Measurements from ENCODE around the gene TRIM67.
A peak's percentile ranks its signal among the peaks of the same experiment; 100 is the strongest.
"Not testable (repeated sequence)": the region's sequence is repeated elsewhere in the genome, so short reads cannot be mapped to it uniquely, and the experiment has no call there.

TRIM67 gene

DNA sequence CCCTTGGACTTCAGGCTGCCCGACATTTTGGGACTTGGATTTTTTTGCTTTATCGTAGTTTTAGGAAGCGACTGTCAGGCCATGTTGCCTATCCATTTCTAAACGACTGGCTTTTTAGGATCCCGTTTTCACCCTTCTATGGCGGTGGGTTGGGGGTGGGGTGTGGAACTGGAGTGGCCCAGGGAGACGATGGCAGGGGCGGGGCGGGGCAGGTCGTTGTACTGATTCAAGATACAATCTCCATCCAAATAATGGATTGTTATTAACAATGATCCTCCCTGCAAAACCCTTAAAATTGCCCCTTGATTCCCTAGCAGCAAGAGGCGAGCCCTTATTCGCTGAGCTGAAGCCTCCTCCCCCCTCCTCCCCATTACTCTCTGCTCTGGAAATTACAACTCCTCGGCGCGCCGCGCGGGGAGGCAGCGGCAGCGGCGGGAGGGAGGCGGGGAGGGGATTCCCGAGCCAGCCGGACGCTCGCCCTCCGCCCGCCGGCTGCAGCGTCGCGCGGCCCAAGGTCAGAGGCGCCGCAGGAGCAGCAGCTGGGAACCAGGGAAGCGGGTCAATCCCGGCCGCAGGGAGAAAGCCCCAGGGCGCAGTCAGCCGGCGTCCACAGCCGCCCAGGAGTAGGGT lies at the start of gene TRIM67:
Gene TRIM67, plus strand, starts transcription at position 392 of the 630 bp plus-strand sequence. CDS start 912 bp downstream, outside the sequence.
- DNase-seq: no peak

DNA sequence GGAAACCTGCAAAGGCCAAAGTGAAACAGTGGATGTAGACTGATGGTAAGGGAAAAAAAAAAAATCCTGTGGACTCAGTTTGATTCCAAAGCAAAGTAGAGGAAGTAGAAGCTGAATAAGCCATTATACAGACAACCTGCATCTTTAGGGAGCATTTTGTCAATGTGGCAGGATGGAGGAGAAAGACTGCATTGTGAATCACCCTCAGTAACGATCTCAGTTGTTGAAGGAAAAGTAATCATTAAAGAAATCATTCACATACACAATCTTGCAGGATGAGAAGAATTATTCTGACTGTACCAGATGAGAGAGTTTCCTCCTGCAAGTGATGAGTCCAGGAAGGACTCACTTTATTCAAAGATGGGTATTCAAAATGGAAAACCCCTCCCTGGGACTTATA lies 45.1 kb upstream of the TRIM67 start:
- DNase-seq: no peak

DNA sequence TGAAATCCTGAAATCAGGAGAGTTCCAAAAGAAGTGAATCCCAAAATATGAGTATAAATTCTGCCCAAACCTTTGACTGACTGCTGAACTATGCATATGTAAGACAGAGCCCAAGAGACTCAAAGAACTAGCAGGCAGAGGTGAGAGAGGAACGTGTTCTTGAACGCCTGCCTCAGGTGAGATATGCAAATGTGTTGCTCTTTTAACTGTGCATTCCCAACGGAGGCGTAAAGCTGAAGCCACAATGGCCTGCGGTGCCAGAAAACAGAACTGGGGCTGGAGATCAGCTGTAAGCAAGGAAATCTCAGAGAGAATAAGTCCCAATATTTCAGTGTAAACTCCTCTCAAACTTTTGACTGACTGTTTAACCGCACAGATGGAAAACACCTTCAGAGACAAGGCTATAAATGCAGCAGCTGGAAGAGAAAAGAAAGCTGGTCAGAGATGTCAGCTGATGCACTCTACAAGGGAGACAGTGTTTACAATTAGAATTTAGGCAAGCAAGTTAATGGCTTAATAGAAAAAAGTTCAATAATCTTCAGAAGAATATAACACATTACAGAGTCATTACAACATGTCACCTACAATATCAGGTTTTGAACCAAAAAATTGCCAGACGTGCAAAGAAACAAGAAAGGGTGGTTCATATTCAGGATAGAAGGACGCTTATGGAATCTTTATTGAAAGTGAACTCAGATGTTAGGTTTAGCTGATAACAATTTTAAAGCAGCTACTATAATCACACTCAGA lies 43.0 kb upstream of the TRIM67 start:
- no peak for DNase-seq

DNA sequence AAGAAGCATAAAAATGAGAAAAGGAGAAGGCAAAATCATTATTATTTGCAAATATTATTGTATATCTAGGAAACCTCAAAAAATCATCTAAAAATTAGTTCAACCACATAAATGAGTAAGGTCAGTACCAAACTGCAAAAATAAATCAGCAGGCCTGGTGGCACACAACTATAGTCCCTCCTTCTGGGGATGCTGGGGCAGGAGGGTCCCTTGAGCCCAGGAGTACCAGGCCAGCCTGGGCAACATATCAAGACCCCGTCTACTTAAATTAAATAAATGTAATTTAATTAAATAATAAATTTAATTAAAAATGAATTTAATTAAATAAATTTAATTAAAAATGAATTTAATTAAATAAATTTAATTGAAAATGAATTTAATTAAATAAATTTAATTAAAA lies 40.3 kb upstream of the TRIM67 start:
- no peak for DNase-seq

DNA sequence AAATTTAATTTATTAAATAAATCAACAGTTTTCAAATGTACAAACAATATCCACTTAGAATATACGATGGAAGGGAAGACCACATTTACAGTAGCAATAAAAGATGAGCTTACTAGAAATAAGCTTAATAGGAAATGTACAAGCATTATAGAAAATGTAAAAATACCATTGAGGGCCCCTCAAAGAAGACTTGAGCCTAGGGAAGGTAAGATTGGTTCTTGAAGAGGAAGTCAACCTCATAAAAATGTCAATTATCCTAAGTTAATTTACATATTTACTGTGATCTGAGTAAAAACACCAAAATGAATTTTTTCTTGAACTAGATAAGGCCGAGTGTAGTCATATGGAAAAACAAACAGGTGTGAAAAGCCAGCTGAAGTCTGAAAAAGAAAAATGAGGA lies 39.7 kb upstream of the TRIM67 start:
- DNase-seq: no peak

DNA sequence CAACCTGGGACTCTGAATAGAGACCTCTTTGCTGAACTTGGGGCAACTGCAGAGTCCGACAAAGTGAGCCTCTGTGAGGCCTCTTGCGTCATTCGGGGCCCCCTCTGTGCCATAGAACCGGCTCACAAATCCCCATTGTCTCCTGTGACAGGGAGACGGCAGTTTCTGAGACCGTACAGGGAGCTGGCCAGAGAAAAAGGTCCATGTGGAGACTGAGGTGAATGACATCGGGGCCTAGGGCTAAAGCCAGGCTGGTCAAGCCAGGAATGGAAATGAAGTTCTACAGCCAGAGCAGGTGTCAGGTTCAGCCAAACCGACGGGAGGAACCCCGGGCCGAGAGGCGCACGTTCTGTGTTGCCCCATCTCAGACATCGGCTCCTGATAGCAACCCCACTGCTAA lies 37.1 kb upstream of the TRIM67 start:
- DNase-seq: peak; percentile 0 to 35

DNA sequence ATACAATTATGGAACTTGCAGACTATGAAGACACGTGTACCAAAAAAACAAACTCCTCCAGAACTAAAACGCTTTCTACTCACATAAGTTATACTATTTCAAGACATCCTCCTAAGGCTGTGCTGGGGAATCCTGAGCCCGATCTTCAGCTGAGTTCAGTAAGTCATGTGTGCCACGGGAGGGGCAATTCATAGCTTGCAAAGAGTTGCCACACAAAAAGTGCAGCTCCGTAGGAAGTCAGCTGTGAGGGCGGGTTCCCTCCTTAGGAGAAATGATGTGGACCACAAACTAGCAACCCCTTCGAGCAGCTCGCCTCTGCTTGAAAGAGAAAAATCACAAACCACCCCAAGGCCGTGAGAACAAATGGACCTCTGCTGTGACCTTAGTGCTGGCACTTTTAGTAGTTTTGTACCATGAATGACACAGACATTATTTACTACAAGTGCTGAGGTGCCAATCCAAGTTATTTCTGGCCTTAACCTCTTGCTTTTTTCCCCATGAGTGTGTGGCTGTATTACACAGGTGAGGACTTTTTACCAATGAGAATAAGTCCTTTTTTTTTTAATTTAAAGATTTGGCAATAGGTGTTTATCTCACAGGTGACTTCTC lies 35.8 kb upstream of the TRIM67 start:
- no peak for DNase-seq

DNA sequence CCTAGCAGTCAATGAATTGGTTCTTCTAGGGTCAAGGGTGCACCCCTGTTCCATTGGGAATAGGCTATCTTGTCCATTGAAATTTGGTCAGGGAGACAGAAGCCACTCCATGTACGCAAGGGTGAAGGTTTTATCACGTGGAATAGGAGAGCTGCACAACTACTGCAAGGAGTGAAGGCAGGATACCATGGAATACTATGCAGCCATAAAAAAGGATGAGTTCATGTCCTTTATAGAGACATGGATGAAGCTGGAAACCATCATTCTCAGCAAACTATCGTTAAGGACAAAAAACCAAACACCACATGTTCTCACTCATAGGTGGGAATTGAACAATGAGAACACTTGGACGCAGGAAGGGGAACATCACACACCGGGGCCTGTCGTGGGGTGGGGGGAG lies 34.8 kb upstream of the TRIM67 start:
- DNase-seq: not testable (repeated sequence)

DNA sequence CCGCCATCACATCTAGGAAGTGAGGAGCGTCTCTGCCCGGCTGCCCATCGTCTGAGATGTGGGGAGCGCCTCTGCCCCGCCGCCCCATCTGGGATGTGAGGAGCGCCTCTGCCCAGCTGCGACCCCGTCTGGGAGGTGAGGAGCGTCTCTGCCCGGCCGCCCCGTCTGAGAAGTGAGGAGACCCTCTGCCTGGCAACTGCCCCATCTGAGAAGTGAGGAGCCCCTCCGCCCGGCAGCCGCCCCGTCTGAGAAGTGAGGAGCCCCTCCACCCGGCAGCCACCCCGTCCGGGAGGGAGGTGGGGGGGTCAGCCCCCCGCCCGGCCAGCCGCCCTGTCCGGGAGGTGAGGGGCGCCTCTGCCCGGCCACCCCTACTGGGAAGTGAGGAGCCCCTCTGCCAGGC lies 33.4 kb upstream of the TRIM67 start:
- DNase-seq: not testable (repeated sequence)

DNA sequence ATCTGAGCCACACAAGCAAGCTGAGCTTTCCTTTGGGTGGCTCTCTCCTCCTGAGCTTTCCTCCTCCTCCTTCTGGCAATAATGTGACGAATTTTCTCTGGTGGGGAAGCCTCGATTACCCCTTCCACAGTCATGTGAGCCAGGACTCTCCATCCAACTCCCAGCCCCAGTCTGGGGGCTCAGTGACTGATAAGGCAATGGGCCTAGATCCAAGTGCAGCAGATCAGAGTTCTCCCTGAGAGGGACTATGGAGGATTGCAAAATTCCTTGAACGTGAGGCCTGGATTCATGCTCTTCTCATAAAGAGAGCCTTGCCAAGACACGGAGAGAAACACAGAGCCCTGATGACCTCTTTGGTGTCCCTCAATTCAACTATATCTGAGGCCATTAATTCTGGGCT lies 31.3 kb upstream of the TRIM67 start:
- DNase-seq: no peak

DNA sequence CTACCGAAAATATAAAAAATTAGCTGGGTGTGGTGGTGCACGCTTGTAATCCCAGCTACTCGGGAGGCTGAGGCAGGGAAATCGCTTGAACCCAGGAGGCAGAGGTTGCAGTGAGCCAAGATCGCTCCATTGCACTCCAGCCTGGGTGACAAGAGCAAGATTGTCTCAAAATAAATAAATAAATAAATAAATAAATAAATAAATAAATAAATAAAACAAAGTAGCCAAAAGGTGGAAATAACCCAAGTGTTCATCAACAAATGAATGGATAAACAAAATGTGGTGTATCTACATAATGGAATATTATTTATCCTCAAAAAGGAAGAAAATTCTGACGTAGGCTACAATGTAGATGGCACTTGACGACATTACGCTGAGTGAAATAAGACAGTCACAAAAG lies 29.3 kb upstream of the TRIM67 start:
- DNase-seq: not testable (repeated sequence)

DNA sequence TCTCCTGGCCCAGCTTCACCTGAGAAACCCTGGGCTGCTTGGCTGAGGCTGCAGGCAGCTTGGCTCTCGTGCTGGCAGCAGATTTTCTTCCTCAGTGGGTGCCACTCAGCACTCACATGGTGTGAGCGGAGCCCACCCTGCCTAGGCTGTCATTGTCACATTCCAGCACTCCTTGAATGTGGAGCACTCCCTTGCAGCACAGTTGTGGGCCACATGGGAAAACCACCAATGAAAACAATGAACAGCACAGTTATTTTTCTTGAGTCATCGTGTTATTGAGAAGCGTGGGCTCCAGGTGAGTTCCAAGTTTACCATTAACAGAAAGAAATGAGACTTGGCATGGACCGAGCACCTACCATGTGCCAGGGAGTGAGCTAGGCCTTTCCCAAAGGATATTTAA lies 27.2 kb upstream of the TRIM67 start:
- no peak for DNase-seq

DNA sequence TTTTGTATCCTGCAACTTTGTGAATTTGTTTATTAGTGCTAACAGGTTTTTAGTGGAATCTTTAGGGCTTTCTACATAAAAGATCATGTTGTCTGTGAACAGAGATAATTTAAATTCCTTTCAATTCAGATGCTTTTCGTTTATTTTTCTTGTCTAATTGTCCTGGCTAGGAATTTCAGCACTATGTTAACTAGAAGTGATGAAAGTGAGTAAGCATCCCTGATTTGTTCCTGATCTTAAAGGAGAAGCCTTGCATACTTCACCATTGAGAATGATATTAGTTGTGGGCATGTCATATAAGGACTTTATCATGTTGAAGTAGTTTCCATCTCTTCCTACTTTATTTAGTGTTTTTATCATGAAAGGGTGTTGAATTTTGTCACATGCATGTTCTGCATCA lies 23.6 kb upstream of the TRIM67 start:
- no peak for DNase-seq

DNA sequence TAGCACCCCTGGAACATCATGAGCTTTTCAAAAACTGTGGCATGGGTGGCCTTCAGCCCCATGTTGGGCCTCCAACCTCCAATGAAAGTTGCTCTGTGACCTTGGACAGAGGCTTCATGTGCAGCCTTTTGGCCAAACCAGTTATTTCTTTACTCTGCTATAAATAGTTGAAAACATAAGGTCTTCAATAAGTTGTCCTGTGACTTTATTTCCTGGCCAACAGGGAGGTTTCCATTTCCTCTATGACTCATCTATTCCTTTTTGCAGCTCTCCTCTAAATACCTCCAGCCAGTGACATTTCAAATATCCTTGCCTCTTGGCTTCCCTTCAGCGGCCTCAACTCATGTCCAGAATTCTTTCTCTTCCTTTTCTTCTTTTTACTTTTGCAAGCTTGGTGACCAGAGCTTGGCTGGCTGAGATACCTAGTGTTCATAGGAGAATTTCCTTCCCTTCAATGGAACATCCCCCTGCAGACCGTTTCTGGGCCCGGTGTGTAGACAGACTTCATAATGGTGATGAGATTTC lies 22.7 kb upstream of the TRIM67 start:
- no peak for DNase-seq

DNA sequence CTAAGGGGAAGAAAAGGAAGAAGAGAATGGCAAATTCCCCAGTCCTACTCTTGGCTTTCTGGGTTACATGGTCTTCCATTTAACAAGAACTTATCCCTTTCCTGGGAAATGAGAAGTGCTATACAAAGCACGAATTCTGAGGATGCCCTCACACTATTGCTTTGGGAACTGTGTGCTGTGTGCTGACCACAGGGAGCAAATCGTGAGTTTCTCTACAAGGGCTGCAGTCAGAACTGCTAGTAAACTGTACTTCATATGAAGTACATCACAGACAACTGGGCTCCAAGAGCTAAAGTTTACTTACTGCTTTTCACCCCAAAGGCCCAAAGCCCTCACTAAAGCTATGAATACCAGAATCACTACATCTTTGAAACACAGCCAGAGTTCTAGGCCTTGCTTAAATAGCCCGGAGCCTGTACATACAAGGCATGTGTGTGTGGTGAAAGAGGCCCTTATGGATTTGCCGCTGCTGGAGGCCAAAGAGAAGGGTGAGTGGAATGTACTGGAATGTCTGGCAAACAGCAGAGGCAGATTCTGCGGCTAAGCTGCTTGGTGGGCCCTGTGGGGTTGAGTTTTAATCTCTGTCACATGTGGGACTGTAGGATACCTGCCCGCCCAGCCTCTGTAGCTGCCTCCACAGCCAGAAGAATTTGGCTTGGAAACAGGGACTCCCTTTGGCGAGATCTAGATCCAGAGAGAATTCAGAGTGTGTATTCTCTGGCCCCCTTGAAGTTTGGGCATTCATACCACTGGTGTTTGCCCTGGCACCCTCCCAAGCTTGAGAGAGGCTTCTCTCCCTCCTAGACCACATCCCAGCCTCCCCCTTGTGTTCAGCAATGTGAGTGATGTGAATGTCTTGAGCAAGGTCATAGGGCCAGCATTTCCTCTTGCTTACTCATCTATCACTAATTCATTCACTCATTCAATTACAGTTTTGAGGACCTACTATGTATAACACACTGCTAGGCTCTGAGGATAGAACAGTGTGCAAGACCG lies 21.9 kb upstream of the TRIM67 start:
- DNase-seq: no peak

DNA sequence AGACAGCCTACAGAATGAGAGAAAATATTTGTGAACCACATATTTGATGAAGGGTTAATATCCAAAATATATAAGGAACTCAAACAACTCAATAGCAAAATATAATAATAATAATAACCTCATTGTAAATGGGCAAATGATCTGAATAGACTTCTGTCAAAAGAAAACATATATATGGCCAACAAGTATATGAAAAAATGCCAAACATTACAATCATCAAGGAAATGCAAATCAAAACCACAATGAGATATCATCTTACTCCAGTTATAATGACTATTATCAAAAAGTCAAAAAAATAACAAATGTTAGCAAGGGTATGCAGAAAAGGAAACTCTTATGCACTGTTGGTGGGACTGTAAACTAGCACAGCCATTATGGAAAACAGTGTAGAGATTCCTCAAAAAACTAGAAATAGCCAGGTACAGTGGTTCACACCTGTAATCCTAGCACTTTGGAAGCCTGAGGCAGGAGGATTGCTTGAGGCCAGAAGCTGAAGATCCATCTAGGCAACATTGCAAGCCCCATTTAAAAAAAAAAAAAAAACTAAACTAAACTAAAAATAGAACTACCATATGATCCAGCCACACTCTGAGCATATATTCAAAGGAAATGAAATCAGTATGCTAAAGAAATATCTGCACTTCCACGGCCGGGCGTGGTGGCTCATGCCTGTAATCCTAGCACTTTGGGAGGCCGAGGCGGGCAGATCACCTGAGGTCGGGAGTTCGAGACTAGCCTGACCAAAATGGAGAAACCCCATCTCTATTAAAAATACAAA lies 17.3 kb upstream of the TRIM67 start:
- DNase-seq: no peak

DNA sequence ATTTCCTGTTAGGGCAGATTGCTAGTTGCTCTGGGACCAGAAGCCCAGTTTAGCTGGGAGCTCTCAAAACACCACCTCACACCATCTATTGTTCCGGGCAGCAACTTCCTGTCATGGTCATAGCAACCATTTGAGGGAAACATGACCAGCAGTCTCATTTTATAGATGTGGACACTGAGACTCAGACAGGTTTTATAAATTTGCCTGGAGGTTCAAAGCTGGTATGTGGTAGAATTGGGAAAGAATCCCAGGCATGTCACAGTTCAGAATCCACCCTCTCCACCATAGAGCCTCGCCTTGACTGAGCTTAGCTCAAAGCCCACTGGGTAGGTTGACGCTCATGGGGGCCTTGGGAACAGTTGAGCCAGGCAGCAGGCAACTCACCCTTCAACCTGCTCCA lies 14.0 kb upstream of the TRIM67 start:
- DNase-seq: no peak

DNA sequence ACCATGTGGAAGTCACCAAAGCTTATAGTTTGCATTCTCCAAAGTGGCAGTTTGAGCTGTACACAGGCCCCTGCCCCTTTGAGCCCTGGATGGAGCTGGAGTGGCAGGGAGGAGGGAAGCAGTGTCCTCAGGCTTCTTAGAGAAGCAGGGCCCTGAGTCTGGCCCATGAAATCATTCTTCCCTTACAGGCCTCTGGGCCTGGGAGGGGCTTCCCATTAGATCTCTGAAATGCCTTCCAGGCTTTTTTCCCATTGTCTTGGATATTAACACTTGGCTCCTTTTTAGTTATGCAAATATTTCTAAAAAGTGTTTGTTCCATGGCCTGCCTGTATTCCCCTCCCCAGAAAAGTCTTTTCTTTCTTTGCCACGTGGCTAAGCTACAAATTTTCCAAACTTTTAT lies 10.0 kb upstream of the TRIM67 start:
- DNase-seq: no peak

DNA sequence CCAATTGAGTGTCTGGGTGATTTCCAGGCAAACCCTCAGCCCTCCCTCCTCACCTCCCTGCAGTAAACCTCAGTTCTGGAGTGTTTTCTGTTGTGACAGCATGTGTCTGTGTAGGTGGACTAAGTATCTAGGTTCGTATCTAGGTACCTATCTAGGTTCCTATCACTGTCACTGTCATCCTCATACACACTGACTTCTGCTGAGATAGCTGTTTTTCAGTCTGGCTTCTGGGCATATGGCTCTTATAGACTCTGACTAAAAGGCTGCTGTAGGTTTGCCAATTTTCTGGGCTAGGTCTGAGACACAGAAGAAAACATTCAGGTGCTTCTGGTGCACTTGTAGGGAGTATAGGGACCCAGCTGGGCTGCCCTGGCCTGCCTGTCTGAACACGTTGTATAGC lies 8.1 kb upstream of the TRIM67 start:
- DNase-seq: no peak

DNA sequence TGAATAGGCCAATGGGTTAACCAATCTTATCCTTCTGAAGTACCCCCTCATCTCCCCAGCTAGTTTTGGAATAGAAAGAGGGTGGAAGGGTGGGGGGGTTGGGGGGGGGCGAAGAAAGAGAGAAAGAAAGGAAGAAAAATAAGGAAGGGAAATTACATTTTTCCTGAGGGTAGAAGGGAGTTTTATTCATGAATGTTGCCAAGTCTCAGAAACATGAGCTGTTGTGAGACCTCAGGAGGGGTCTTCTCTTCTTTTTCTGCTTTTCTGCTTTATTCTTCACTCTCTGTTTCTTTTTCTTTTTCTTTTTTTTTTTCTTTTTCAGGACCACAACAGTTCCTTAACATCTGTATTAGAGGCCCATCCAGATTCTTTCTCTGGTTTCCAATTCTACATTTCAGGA lies 6.0 kb upstream of the TRIM67 start:
- no peak for DNase-seq

DNA sequence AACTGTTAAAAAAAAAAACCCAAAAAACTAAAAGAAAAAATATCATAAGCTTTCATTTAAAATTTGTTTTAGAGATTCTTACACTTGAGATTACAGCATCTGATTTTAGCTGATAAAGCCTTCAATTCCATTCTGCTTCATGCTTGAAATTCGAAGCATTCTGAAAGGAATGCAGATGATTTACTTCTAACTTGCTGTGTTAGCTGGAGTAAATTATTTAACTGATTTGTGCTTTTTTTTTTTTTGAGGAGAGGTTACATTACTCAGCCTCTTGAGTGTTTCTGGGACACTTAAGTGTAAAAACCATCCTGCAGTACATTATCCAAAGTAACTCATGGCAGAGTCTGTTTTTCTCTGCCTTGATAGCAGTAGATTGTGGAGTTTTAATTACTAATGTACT lies 4.5 kb upstream of the TRIM67 start:
- DNase-seq: no peak

DNA sequence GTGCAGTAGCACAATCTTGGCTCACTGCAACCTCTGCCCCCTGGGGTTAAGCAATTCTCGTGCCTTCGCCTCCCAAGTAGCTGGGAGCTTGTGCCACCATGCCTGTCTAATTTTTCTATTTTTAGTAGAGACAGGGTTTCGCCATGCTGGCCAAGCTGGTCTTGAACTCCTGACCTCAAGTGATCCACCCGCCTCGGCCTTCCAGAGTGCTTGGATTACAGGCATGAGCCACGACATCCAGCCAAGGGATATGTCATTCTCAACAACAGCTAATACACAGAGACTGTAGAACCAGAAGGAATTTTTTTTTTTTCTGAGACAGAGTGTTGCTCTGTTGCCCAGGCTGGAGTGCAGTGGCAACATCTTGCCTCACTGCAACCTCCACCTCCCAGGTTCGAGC lies 3.7 kb upstream of the TRIM67 start:
- not testable (repeated sequence) for DNase-seq

All from hippocampal formation (tissue), 2 donors.